Epithelial cell of alveolus of lung (primary cell): Measurements from ENCODE around the gene P3H1. TPM values are rescaled to one million over a fixed set of nuclear protein-coding genes. Genes with fewer than 3 reads are reported as not detected.

ENCODE experiments used
- total RNA-seq: library from RNA; depleted of rRNA; stranded (reverse); fragments of >200 nt; gene quantifications from 2 replicates; pipeline ENCODE4 v1.2.1, GENCODE V29; 2015

The P3H1 gene, protein sequence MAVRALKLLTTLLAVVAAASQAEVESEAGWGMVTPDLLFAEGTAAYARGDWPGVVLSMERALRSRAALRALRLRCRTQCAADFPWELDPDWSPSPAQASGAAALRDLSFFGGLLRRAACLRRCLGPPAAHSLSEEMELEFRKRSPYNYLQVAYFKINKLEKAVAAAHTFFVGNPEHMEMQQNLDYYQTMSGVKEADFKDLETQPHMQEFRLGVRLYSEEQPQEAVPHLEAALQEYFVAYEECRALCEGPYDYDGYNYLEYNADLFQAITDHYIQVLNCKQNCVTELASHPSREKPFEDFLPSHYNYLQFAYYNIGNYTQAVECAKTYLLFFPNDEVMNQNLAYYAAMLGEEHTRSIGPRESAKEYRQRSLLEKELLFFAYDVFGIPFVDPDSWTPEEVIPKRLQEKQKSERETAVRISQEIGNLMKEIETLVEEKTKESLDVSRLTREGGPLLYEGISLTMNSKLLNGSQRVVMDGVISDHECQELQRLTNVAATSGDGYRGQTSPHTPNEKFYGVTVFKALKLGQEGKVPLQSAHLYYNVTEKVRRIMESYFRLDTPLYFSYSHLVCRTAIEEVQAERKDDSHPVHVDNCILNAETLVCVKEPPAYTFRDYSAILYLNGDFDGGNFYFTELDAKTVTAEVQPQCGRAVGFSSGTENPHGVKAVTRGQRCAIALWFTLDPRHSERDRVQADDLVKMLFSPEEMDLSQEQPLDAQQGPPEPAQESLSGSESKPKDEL
- 182 and 193 TPM in 2 replicates for total RNA-seq

DNA sequence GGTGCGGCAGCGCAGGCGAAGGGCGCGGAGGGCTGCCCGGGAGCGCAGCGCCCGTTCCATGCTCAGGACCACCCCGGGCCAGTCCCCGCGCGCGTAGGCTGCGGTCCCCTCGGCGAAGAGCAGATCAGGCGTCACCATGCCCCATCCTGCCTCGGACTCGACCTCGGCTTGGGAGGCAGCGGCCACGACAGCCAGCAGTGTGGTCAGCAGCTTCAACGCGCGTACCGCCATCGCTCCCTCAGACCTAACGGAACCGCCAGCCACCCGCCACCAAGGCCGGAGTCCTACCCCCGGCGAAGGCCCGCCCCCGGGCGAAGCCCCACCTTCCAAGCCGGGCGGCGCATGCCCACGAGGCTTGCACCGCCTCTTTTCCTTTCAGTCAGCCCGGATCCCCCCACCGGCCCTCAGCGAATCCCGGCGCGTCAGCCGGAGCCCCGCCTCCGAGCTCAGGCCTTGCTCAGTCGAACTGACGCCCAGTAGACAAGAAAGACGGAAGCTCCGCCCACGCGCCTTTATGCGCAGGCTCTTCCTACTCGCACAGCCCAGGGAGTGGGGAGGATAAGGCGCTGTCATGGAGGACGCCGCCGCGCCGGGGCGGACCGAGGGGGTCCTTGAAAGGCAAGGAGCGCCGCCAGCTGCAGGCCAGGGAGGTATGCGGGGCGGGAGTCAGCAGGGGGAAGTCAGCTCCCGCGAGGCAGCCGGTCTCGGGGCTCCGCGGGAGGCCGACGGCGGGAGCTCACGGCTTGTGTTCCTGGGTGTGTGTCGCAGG is at the start of gene P3H1, which contains the start of gene C1orf50:
P3H1 (minus strand) TSS at position 288 of the 769 bp plus-strand sequence; CDS start at position 231, 57 bp downstream.
C1orf50 (plus strand) TSS at position 509 of the 769 bp plus-strand sequence; CDS start at position 572, 63 bp downstream.

DNA sequence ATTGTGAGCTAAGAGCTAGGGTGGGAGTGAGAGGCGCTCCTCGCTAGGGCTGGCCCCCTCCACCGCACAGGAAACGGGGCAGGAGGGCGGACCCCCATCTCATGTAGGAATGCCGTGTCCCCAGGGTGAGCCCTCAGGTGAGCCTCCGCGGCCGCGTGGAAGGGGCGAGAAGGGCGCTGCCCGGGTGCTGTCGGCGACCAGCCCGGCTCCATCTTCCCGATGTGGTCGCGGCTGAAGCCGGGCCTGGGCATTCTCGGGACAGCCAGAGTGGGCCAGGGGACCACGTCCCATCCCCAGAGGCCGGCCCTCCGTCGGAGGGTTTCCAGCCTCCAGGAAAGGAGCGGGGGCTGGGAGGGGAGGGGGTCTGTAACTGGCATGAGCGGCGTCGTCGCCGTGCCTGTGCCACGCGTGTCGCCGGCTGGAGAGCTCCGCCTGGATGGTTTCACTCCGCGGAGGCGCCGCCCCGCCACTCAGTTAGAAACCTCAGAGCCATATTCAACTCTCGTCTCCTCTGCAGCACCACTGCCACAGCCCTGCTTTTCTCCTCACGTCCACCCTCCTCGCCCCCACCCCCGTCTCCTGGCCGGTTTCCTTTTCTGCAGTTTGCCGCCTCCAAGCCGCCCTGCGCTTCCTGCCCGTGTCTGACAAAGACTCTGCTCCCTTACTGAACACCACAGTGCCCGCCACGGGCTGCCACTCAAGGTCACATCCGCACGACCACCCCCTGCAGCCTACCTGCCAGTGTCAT is 18.3 kb upstream of the P3H1 start, which contains the start of gene TMEM269:
TMEM269 (plus strand) TSS at position 46 of the 748 bp plus-strand sequence. CDS start 4,903 bp downstream, outside the sequence.

DNA sequence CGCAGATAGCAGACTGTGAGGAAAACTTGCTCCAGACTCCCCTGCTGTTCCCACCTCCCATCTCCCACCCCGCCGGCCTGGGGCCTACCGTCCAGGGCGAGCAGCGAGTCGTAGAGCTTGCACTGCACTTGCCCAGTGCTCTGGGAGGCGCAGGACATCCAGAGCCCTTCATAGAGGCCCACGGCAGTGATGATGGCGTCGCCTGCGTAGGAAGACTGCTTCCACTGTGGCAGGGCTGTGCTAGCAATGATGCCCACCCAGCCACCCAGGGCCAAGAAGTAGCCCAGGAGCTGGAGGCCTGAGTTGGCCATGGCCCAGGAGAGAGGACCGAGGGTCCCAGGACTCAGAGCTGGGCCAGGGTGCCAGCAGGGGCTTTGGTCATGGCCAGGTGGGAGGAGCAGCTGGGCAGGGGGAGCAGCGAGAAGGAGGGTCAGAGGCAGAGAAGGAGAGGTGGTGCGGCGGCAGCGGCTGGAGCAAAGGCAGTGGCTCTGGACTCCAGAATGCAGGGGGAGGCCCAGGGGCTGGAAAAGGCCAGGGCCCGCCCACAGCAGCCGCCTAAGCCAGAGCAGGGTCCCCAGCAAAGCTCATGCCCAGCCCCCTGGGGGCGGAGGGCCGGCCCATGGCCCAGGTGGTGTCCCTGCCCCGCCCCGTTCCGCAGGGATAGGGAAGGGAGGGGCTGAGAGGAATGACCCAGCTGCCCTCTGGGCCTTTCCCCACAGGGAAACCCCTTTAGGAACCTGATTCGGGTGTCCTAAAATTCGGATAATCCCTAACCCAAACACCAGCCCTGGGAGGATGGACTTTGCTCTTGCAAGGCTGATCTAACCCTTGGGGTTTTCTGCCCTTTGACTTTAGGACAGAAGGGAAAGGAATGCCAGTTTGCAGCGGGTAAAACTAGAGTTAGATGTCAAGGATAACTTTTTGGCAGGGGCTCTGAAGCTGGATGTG is 26.8 kb downstream of the P3H1 start, which contains the start of gene CLDN19:
CLDN19 (minus strand) TSS at position 484 of the 948 bp plus-strand sequence; CDS start at position 311, 173 bp downstream.

Other genes starting within 250 kb of the P3H1 start
- gene PPIH, start 108.6 kb downstream of the P3H1 start, total RNA-seq, result 38.1 and 51.3 TPM in 2 replicates
- gene YBX1, start 84.6 kb downstream of the P3H1 start, total RNA-seq, result 388 and 812 TPM in 2 replicates
- 1.6 TPM in 1 of 2 replicates, not detected in the other for gene CLDN19, start 26.8 kb downstream of the P3H1 start, total RNA-seq
- gene C1orf50, start 221 bp upstream of the P3H1 start, total RNA-seq, result 1.7 and 2.5 TPM in 2 replicates
- gene TMEM269, start 18.0 kb upstream of the P3H1 start, total RNA-seq, result 0.32 TPM in 1 of 2 replicates, not detected in the other
- gene ERMAP, start 50.1 kb upstream of the P3H1 start, total RNA-seq, result 8.7 and 11.7 TPM in 2 replicates
- gene SVBP, start 50.4 kb upstream of the P3H1 start, total RNA-seq, result 19.5 and 23.7 TPM in 2 replicates
- gene ZNF691, start 79.6 kb upstream of the P3H1 start, total RNA-seq, result 6.5 and 8.7 TPM in 2 replicates
- gene SLC2A1, start 191.8 kb upstream of the P3H1 start, total RNA-seq, result 164 and 255 TPM in 2 replicates